ENCODE data around the gene SELENOT. TPM values are rescaled to one million over a fixed set of nuclear protein-coding genes. Genes with fewer than 3 reads are reported as not detected.
A peak's percentile ranks its signal among the peaks of the same experiment; 100 is the strongest.

Gene SELENOT
- total and polyA plus RNA-seq, 2 donors (not counting 1 experiment from before 2014, with no cell fraction given) = 76.7 to 143 TPM

DNA sequence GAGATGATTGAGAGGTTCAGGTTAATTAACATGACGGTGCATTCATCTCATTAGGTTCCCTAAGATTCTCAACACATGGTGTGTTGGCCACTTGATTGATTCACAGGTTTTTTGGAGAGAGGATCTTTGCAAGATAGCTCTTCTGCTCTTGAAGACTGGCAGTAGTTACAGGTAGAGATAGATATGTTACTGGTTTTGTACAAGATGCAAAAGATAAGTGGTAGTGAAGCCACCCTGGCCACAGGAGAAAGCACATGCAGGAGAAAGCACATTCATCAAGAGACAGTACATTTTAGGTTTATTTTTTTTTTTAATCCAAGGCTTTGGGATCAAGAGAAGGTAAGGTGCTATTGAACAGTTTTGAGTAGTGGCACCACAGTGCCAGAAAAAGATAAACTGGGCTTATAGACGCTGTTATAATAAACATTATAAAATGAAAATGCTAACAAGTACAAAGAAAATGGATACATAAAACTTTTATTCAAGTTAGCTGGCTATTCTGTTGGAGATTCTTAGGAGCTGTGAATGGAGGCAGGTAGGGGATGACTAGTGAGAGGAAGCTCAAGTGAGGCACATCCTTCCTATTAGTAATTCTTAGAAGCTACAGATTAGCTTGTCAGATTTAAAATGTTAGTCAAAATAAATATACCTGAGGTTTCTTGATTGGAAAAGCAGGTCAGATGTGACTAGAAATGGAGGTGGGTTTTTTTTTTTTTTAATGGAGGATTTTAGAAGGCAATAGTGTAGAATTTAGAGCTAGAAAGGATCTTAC lies 10.8 kb downstream of the SELENOT start:
- no peak for ATAC-seq (ENCODE audit: low read depth)
- no peak overlapping the region for H3K27ac Mint-ChIP-seq
- peaks cover 0 to 22% of the 10 kb centered on the region in 2 experiments for H3K36me3 ChIP-seq (replicated peaks in 1 of 2; ENCODE audit: control extremely low read depth in 1 of 2, control insufficient read depth in 1 of 2, extremely low read depth in 1 of 2, insufficient read depth in 2 of 2, low read length in 1 of 2)

More for the DNA sequence above, 10.8 kb downstream of the SELENOT start:
- TF ChIP-seq, protein P1, sequence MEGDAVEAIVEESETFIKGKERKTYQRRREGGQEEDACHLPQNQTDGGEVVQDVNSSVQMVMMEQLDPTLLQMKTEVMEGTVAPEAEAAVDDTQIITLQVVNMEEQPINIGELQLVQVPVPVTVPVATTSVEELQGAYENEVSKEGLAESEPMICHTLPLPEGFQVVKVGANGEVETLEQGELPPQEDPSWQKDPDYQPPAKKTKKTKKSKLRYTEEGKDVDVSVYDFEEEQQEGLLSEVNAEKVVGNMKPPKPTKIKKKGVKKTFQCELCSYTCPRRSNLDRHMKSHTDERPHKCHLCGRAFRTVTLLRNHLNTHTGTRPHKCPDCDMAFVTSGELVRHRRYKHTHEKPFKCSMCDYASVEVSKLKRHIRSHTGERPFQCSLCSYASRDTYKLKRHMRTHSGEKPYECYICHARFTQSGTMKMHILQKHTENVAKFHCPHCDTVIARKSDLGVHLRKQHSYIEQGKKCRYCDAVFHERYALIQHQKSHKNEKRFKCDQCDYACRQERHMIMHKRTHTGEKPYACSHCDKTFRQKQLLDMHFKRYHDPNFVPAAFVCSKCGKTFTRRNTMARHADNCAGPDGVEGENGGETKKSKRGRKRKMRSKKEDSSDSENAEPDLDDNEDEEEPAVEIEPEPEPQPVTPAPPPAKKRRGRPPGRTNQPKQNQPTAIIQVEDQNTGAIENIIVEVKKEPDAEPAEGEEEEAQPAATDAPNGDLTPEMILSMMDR (IDR thresholded peaks at IDR 0.05) = no peak
- no peak for TF ChIP-seq EZH2 (IDR thresholded peaks at IDR 0.05; ENCODE audit: borderline replicate concordance, insufficient read depth, low read depth, low read length, poor library complexity, severe bottlenecking)
- no CpG with 5 or more reads among the region's 2 CpGs for WGBS (ENCODE audit: insufficient coverage)
- H3K79me2 ChIP-seq (ENCODE audit: control insufficient read depth, insufficient read depth, low read length) = peaks cover 83% of the 10 kb centered on the region
- Mint-ChIP-seq H3K4me3 (no peak overlapping the region), H3K27me3 (no peaks in the 10 kb centered on the region), H3K4me1 (peaks cover 59% of the 10 kb centered on the region), H3K9me3 (ENCODE audit: insufficient read depth) (no peaks in the 10 kb centered on the region)
- peaks cover 78% of the 10 kb centered on the region for H4K20me1 ChIP-seq (ENCODE audit: control insufficient read depth, insufficient read depth, low read length, poor library complexity, severe bottlenecking)
- H3K4me1 ChIP-seq (ENCODE audit: control insufficient read depth in 2 of 2, insufficient read depth in 2 of 2, low read length in 2 of 2) = peaks cover 12 to 27% of the 10 kb centered on the region in 2 donors
- no peak overlapping the region for H3K4me2 ChIP-seq (replicated peaks; ENCODE audit: low read depth, low read length, poor library complexity, severe bottlenecking)
- no peak overlapping the region for H3K4me3 ChIP-seq (ENCODE audit: control extremely low read depth in 1 of 5, extremely low read depth in 1 of 5, insufficient read depth in 1 of 5, low read depth in 2 of 5, low read length in 4 of 5)
- no peaks in the 10 kb centered on the region for H3K9me3 ChIP-seq (ENCODE audit: control extremely low read depth in 1 of 3, control insufficient read depth in 2 of 3, insufficient read depth in 1 of 3, low read length in 2 of 3)
- no peaks in the 10 kb centered on the region for H3K27me3 ChIP-seq (replicated peaks in 1 of 4; ENCODE audit: control extremely low read depth in 1 of 4, control insufficient read depth in 3 of 4, insufficient read depth in 4 of 4, low read length in 3 of 4)
- no peak overlapping the region for H3K9ac ChIP-seq (ENCODE audit: low read length)
- intact Hi-C loops (cut with micrococcal nuclease) = no loop called here
- ChIA-PET POLR2A (no interaction called here), CTCF (interaction anchor here (0.7 to 0.9 kb wide), 2 partner anchors 8 to 64 kb away, joined by 4 to 5 read pairs; no protein-coding TSS in a partner anchor)
- peak overlapping the region in 1 of 2 donors; percentile 46 for H3K27ac ChIP-seq (ENCODE audit: low read length in 2 of 2)
- no peak for DNase-seq
- no peak overlapping the region for H2AFZ ChIP-seq (ENCODE audit: insufficient read depth, low read depth, low read length, poor library complexity, severe bottlenecking)
